HG02623 (cell line): Measurements from ENCODE around the gene CCDC73.
"Not testable (repeated sequence)": the region's sequence is repeated elsewhere in the genome, so short reads cannot be mapped to it uniquely, and the experiment has no call there.

ENCODE experiments used
- ATAC-seq: cut with Tn5 transposase; IDR thresholded peaks from one replicate; pipeline ENCODE4 v1.9.1; 2021; ENCODE audit warnings: moderate library complexity; ENCODE audit not compliant: unreplicated experiment

CCDC73 gene

GRCh38 chr11:32809313-32809712 lies 14.9 kb upstream of the CCDC73 start:
- ATAC-seq = peak; percentile 96

GRCh38 chr11:32796425-32796824 lies 2.0 kb upstream of the CCDC73 start:
- ATAC-seq = no peak

- ATAC-seq = peak; percentile 73
Measured at GRCh38 chr11:32792948-32793475, 1.4 kb downstream of the CCDC73 start.

GRCh38 chr11:32792111-32792947 lies 2.1 kb downstream of the CCDC73 start:
- no peak for ATAC-seq

- no peak for ATAC-seq
Measured at GRCh38 chr11:32790916-32791315, 3.5 kb downstream of the CCDC73 start.

- ATAC-seq = no peak
Measured at GRCh38 chr11:32786811-32787210, 7.7 kb downstream of the CCDC73 start.

- ATAC-seq = no peak
Measured at GRCh38 chr11:32785262-32785661, 9.2 kb downstream of the CCDC73 start.

GRCh38 chr11:32781721-32782120 lies 12.7 kb downstream of the CCDC73 start:
- ATAC-seq = no peak

- not testable (repeated sequence) for ATAC-seq
Measured at GRCh38 chr11:32780839-32781238, 13.6 kb downstream of the CCDC73 start.

- no peak for ATAC-seq
Measured at GRCh38 chr11:32779136-32779535, 15.3 kb downstream of the CCDC73 start.

- no peak for ATAC-seq
Measured at GRCh38 chr11:32775908-32776307, 18.6 kb downstream of the CCDC73 start.

- no peak for ATAC-seq
Measured at GRCh38 chr11:32774081-32774480, 20.4 kb downstream of the CCDC73 start.

- no peak for ATAC-seq
Measured at GRCh38 chr11:32772731-32773130, 21.7 kb downstream of the CCDC73 start.

- not testable (repeated sequence) for ATAC-seq
Measured at GRCh38 chr11:32761774-32762173, 32.7 kb downstream of the CCDC73 start.

GRCh38 chr11:32758291-32758690 lies 36.2 kb downstream of the CCDC73 start:
- no peak for ATAC-seq

- not testable (repeated sequence) for ATAC-seq
Measured at GRCh38 chr11:32753181-32753580, 41.3 kb downstream of the CCDC73 start.

GRCh38 chr11:32752001-32752400 lies 42.5 kb downstream of the CCDC73 start:
- ATAC-seq = no peak

GRCh38 chr11:32751381-32751780 lies 43.1 kb downstream of the CCDC73 start:
- no peak for ATAC-seq

GRCh38 chr11:32729976-32730375 lies 64.5 kb downstream of the CCDC73 start:
- ATAC-seq = no peak

- no peak for ATAC-seq
Measured at GRCh38 chr11:32723332-32723731, 71.1 kb downstream of the CCDC73 start.

GRCh38 chr11:32722255-32722654 lies 72.2 kb downstream of the CCDC73 start:
- no peak for ATAC-seq

GRCh38 chr11:32713496-32713895 lies 81.0 kb downstream of the CCDC73 start:
- no peak for ATAC-seq

GRCh38 chr11:32708978-32709377 lies 85.5 kb downstream of the CCDC73 start:
- not testable (repeated sequence) for ATAC-seq
